Heart right ventricle (tissue), 16 donors: ENCODE results near the gene DNAJB14. TPM values are rescaled to one million over a fixed set of nuclear protein-coding genes. Genes with fewer than 3 reads are reported as not detected.

Experiments used
- ATAC-seq, 8 donors: fragments of 200-7000 bp; cut with Tn5 transposase; one replicate each; pipeline ENCODE4 v1.9.1; 2020; ENCODE audit warnings: mild to moderate bottlenecking in 8 of 8, moderate library complexity in 8 of 8, moderate number of reproducible peaks in 1 of 8
- DNase-seq, 2 donors: peaks; one replicate each; pipeline ENCODE4 v3.0.0-alpha.2; 2020
- H3K27ac ChIP-seq, 10 donors: fragments of 200-600 bp; sonication (generic) in 2 of 10; one replicate each; pipeline versions ENCODE4 v1.5.0 to v1.8.0; 2020 to 2022; ENCODE audit warnings: mild to moderate bottlenecking in 3 of 10
- H3K27me3 ChIP-seq, 7 donors: fragments of 200-600 bp; one replicate each; pipeline ENCODE4 v1.8.0; 2021 to 2022; ENCODE audit warnings: mild to moderate bottlenecking in 2 of 7
- H3K36me3 ChIP-seq, 9 donors: fragments of 200-600 bp; sonication (generic) in 1 of 9; one replicate each; pipeline versions ENCODE4 v1.5.0 to v1.8.0; 2020 to 2022; ENCODE audit warnings: mild to moderate bottlenecking in 2 of 9
- H3K4me1 ChIP-seq, 9 donors: fragments of 200-600 bp; sonication (generic) in 1 of 9; one replicate each; pipeline versions ENCODE4 v1.5.0 to v1.8.0; 2020 to 2022; ENCODE audit warnings: mild to moderate bottlenecking in 4 of 9
- H3K4me3 ChIP-seq, 10 donors: fragments of 200-600 bp; sonication (generic) in 2 of 10; one replicate each; pipeline versions ENCODE4 v1.5.0 to v1.8.0; 2020 to 2022; ENCODE audit warnings: mild to moderate bottlenecking in 7 of 10, moderate library complexity in 2 of 10
- H3K9me3 ChIP-seq, 11 donors: fragments of 200-600 bp in 10 of 11; sonication (generic) in 2 of 11; one replicate each; pipeline versions ENCODE4 v1.5.0 to v1.8.0; 2013 to 2022; ENCODE audit warnings: mild to moderate bottlenecking in 2 of 11, control low read depth in 1 of 11, moderate library complexity in 1 of 11
- CTCF ChIP-seq, 9 donors: fragments of 200-600 bp; sonication (generic) in 2 of 9; IDR thresholded peaks; one replicate each; pipeline versions ENCODE4 v1.5.0 to v1.8.0; 2021 to 2022; ENCODE audit warnings: antibody characterized with exemption in 9 of 9, mild to moderate bottlenecking in 5 of 9, moderate library complexity in 1 of 9
- WGBS, 2 donors: extraction: QIAGEN DNeasy Blood & Tissue Kit; methylation state at CpG; one replicate each; pipeline ENCODE4 v1.1.7; 2013; ENCODE audit warnings: inconsistent platforms in 1 of 2; 5-methylcytosine and 5-hydroxymethylcytosine counted together
- intact Hi-C, 10 donors: fragments of 100-400 bp; cut with DNase I; formaldehyde crosslinking; loops; one replicate each; pipeline versions ENCODE4 v1.11.1 to v1.14.2; 2022
- polyA plus RNA-seq, 2 donors: library from polyadenylated mRNA; stranded (reverse); fragments of 200-250 nt; gene quantifications; one replicate each; pipeline ENCODE4 v1.2.3, GENCODE V29; 2013
- total RNA-seq, 10 donors: library from RNA; stranded (reverse); fragmentation: NEBNext Ultra II Directional in 3 of 10; extraction: Animal tissue kit (Norgen Biotek cat#: 25700) in 3 of 10; gene quantifications; one replicate each; pipeline versions ENCODE4 v1.2.1 to v1.2.4, GENCODE V29; 2021 to 2023
- donor health status: Arrhythmogenic right ventricular cardiomyopathy.
- donor health status: ischemic (EF 13 %, LVEDD 7.1; RV severe dilation, severe dysfunction).
- donor health status: healthy with polysubstance abuse.
- donor health status: DM: no; HTN: yes; CAD: no.
- donor health status: DM: no; HTN: no; CAD: no.
- donor health status: ischemic (EF 25% LVEDD 6.9; RV normal size, moderate dysfunction).
- donor health status: ischemic (EF 25% LVEDD 5.7; RV mildly dilated, moderate dysfunction).
- donor health status: healthy.
- donor health status: DM: yes; HTN: yes; CAD: no.
- donor health status: Ischemic cardiomyopathy.
- donor health status: ischemic (EF 35%, LVEDD 5.7; RV mildly dilated, moderate dysfunction).
- donor health status: nonischemic (EF 11% LVEDD 7.7; RV severe dilation, severe dysfunction).
- donor health status: DM: yes; HTN: yes; CAD: no.
- donor health status: PGD.
- donor health status: ischemic (EF 29% LVEDD 5.4; RV normal size, mild dysfunction).
- donor health status: nonischemic (EF 23%, LVEDD 6.1; RV moderate dilation, normal function).

DNAJB14 gene
- total and polyA plus RNA-seq, 12 donors, result 4.7 to 25.9 (median 19.6) TPM

GRCh38 chr4:99945718-99946355 lies 581 bp downstream of the DNAJB14 start:
- intact Hi-C loops, result loop anchor here in 9 of 10 donors (1.0 to 10.0 kb wide), 11 partner anchors 49 to 385 kb away; partner anchors contain the start of genes TRMT10A (in 4 of the 9), DAPP1 (in 3 of the 9) and LAMTOR3 (in 3 of the 9)
- ATAC-seq (peak in 5 of 8 donors; percentile 2 to 43 (median 8)), DNase-seq (peak in 1 of 2 donors; percentile 20)
- Histone ChIP-seq H3K27me3 (no peaks in the 10 kb centered on the region), H3K4me1 (peaks cover 0 to 61% (median 43%) of the 10 kb centered on the region in 9 donors), H3K27ac (peak overlapping the region; percentile 82 to 97 (median 94)), H3K36me3 (peaks cover 0 to 21% (median 0%) of the 10 kb centered on the region in 9 donors), H3K4me3 (peak overlapping the region; percentile 75 to 99 (median 92)), H3K9me3 (no peaks in the 10 kb centered on the region)
- no peak for TF ChIP-seq CTCF (IDR thresholded peaks at IDR 0.05)
- 2% methylated on average over 25 of the region's 25 CpGs for WGBS, 2 donors

GRCh38 chr4:99943904-99944437 lies 2.4 kb downstream of the DNAJB14 start:
- no peaks in the 10 kb centered on the region for H3K9me3 ChIP-seq
- no peak overlapping the region for H3K27ac ChIP-seq
- peaks cover 0 to 60% (median 35%) of the 10 kb centered on the region in 9 donors for H3K4me1 ChIP-seq
- WGBS, 2 donors, result 83 to 94% methylated on average over 2 of the region's 2 CpGs
- intact Hi-C loops, result loop anchor here in 5 of 10 donors (5.0 to 10.0 kb wide), 3 partner anchors 37 to 129 kb away; partner anchors contain the start of gene DAPP1 (in 2 of the 5)
- ATAC-seq (no peak), DNase-seq (no peak)
- peaks cover 0 to 35% (median 0%) of the 10 kb centered on the region in 9 donors for H3K36me3 ChIP-seq
- no peak for TF ChIP-seq CTCF (IDR thresholded peaks at IDR 0.05)
- H3K4me3 ChIP-seq, result no peak overlapping the region
- no peaks in the 10 kb centered on the region for H3K27me3 ChIP-seq

- Histone ChIP-seq H3K4me1 (peaks cover 0 to 13% (median 11%) of the 10 kb centered on the region in 9 donors), H3K9me3 (peaks cover 0 to 31% (median 20%) of the 10 kb centered on the region in 11 donors), H3K4me3 (no peak overlapping the region), H3K27me3 (no peaks in the 10 kb centered on the region), H3K27ac (no peak overlapping the region), H3K36me3 (peaks cover 0 to 45% (median 0%) of the 10 kb centered on the region in 9 donors)
- no peak for ATAC-seq
- no peak for TF ChIP-seq CTCF (IDR thresholded peaks at IDR 0.05)
- intact Hi-C loops, result no loop called here
- 95% methylated on average over 3 of the region's 3 CpGs for WGBS, 2 donors
- DNase-seq, result no peak
These were observed 8.1 kb downstream of the DNAJB14 start for GRCh38 chr4:99938243-99938753.

GRCh38 chr4:99934891-99935290 lies 11.5 kb downstream of the DNAJB14 start:
- Histone ChIP-seq H3K9me3 (peaks cover 0 to 31% (median 20%) of the 10 kb centered on the region in 11 donors), H3K27me3 (no peaks in the 10 kb centered on the region), H3K27ac (no peak overlapping the region), H3K4me3 (no peak overlapping the region), H3K4me1 (no peaks in the 10 kb centered on the region), H3K36me3 (peaks cover 0 to 43% (median 0%) of the 10 kb centered on the region in 9 donors)
- DNase-seq, result no peak
- intact Hi-C loops, result no loop called here
- no peak for TF ChIP-seq CTCF (IDR thresholded peaks at IDR 0.05)
- ATAC-seq, result no peak
